Brain microvascular endothelial cell (primary cell): ENCODE results near the gene TDRKH.

Experiments used
- DNase-seq: peaks from one replicate; pipeline ENCODE4 v3.0.0-alpha.2; 2020
- H3K27ac ChIP-seq: fragments of 250-450 bp; sonication (Bioruptor Pico); 2 replicates; pipeline ENCODE4 v1.5.1; 2020; ENCODE audit warnings: mild to moderate bottlenecking, moderate library complexity
- H3K27me3 ChIP-seq: fragments of 250-450 bp; sonication (Bioruptor Pico); replicated peaks from 2 replicates; pipeline ENCODE4 v1.5.1; 2020; ENCODE audit warnings: mild to moderate bottlenecking
- H3K36me3 ChIP-seq: fragments of 250-450 bp; sonication (Bioruptor Pico); replicated peaks from 2 replicates; pipeline ENCODE4 v1.5.1; 2020; ENCODE audit warnings: mild to moderate bottlenecking
- H3K4me3 ChIP-seq: 2 replicates; pipeline ENCODE4 v1.5.1; 2011; ENCODE audit warnings: low read depth, mild to moderate bottlenecking, control low read depth, low read length, moderate library complexity
- in situ Hi-C: cut with HindIII; loops from 2 replicates; pipeline ENCODE4 v1.10.0; 2017; ENCODE audit warnings: low sequenced_read_pairs, low pct_ligation_motif_present
- TF ChIP-seq, protein P1 (sequence below): IDR thresholded peaks from 2 replicates; pipeline ENCODE4 v1.5.1; 2011; ENCODE audit warnings: low read depth, mild to moderate bottlenecking, moderate library complexity, low read length, control low read depth, inconsistent platforms; ENCODE audit errors: missing control alignments

Gene TDRKH, protein sequence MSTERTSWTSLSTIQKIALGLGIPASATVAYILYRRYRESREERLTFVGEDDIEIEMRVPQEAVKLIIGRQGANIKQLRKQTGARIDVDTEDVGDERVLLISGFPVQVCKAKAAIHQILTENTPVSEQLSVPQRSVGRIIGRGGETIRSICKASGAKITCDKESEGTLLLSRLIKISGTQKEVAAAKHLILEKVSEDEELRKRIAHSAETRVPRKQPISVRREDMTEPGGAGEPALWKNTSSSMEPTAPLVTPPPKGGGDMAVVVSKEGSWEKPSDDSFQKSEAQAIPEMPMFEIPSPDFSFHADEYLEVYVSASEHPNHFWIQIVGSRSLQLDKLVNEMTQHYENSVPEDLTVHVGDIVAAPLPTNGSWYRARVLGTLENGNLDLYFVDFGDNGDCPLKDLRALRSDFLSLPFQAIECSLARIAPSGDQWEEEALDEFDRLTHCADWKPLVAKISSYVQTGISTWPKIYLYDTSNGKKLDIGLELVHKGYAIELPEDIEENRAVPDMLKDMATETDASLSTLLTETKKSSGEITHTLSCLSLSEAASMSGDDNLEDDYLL

DNA sequence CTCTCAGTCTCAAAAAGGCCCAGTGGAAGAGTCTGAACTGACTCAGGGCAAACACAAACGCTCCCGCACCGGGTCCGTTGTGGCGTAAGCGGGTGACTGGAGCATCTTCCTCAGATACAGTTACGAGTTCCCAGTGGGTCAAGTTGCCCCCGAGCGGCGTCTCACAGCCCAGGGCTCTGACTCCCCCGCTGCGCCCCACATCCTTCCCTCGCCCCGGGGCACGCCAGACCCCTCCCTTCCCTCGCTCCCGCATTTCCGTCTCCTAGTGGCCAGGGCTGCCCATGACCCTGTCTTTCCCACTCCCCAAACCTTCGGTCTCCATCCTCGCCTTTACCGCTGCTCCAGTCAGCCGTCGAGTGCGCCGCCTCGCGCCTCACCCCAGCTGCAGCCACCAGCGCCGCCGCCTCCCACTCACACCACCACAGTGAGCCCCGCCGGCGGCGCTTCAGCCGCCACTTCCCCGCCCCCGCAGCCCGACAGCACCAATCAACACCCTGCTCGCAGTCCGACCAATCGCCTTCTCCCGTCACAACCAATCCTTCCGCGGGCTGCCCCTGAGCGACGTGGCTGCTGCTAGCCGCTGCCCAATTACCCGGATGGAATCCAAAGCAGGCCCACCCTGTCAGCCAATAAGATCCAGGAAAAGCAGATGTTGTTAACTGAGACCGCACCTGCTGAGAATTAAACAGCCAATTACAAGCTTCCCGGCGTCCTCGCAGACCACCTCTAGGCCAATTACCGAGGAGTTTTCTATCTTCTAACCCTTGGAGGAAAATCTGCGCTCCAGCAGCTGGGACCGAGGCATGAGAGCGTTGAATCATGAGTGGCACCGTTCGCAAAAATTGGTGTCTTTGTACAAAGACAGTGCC, at the start of gene TDRKH:
Gene TDRKH, minus strand, starts transcription at position 430 of the 869 bp plus-strand sequence. CDS start 7,478 bp downstream, outside the sequence.
- Histone ChIP-seq H3K4me3 (peak within 1 kb of the TSS; percentile 79), H3K27ac (no peak within 1 kb of the TSS), H3K36me3 (no peaks in the 10 kb centered on the region), H3K27me3 (no peaks in the 10 kb centered on the region)
- DNase-seq = peak; percentile 100
- TF ChIP-seq, protein P1, sequence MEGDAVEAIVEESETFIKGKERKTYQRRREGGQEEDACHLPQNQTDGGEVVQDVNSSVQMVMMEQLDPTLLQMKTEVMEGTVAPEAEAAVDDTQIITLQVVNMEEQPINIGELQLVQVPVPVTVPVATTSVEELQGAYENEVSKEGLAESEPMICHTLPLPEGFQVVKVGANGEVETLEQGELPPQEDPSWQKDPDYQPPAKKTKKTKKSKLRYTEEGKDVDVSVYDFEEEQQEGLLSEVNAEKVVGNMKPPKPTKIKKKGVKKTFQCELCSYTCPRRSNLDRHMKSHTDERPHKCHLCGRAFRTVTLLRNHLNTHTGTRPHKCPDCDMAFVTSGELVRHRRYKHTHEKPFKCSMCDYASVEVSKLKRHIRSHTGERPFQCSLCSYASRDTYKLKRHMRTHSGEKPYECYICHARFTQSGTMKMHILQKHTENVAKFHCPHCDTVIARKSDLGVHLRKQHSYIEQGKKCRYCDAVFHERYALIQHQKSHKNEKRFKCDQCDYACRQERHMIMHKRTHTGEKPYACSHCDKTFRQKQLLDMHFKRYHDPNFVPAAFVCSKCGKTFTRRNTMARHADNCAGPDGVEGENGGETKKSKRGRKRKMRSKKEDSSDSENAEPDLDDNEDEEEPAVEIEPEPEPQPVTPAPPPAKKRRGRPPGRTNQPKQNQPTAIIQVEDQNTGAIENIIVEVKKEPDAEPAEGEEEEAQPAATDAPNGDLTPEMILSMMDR = peak; percentile 30
- in situ Hi-C loops = no loop called here

DNA sequence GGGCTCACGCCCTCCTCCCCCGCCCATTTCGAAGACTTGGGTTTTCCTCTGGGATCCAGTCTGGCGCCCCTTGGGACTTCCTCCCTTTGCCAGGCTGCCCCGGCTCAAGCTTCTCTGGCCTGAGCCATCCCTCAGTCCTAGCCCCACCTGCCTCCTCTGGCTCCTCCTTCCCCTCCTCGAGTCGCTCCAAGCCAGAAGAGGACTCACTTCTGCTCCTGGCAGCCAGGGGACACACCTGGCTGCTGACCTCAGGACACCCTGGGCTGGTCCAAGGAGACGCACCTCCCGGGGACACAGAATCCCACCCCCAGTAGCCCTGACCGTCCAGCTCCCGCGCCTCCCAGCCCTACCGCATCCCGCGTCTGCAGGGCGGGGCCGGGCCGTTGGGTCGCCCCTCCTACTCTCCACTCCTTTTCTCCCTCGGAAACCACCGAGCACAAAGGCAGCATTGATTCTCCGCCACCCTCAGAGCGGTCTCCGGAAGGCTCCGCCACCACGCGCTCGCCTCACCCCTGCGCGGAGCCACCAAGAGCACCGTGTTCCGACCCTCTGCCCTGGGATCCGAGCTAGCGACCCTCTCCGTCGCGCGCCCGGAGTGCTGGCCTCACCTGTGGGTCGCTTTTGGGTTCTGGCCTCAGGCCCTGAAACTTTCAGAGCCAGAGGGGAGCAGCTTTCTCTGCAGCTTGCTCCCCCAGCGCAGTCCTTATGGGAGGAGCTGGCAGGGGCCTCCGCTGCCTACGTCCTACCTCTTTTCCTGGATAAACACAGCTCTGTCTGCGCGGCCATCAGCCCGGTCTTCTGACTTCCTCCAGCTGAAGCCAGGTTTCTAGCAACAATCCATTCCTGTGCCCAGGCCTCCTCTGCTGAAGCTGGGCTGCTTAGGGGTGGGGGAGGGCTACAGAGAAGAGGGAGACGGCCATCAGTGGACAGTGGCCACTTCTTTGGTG, 49.4 kb upstream of the TDRKH start, which contains the start of gene C2CD4D:
Gene C2CD4D, minus strand, starts transcription at position 364 of the 947 bp plus-strand sequence. CDS start 831 bp downstream, outside the sequence.
- no peak within 1 kb of the TSS for H3K27ac ChIP-seq
- TF ChIP-seq, protein P1 = no peak
- DNase-seq = no peak
- H3K27me3 ChIP-seq = peaks cover 11% of the 10 kb centered on the region
- in situ Hi-C loops = no loop called here
- peak within 1 kb of the TSS; percentile 37 for H3K4me3 ChIP-seq
- H3K36me3 ChIP-seq = no peaks in the 10 kb centered on the region

DNA sequence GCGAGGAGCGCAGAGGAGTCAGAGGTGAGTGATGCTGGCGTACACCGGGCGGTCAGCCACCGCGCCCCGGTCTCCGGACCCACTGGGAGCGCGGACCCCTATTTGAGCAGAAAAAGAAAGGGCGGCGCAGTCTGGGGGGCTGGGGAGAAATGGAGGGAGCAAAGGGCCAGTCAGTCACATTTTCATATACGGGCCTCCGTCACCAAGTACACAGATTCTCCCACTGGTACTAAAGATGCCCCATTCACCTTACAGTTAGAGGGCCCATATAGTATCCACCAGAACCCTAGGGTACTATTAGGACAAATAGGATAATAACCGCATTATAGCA, 48.7 kb upstream of the TDRKH start:
- Histone ChIP-seq H3K36me3 (no peaks in the 10 kb centered on the region), H3K4me3 (peak overlapping the region; percentile 15), H3K27ac (no peak overlapping the region), H3K27me3 (peaks cover 11% of the 10 kb centered on the region)
- TF ChIP-seq, protein P1 = no peak
- in situ Hi-C loops = no loop called here
- DNase-seq = no peak

GRCh38 chr1:151838222-151839081, 48.2 kb upstream of the TDRKH start:
- Histone ChIP-seq H3K4me3 (peak overlapping the region; percentile 15), H3K27me3 (peaks cover 11% of the 10 kb centered on the region), H3K27ac (no peak overlapping the region), H3K36me3 (no peaks in the 10 kb centered on the region)
- in situ Hi-C loops = no loop called here
- TF ChIP-seq, protein P1 = no peak
- no peak for DNase-seq
